ENCODE measurements around the gene HOGA1.

GRCh38 chr10:97547962-97548361 lies 36.2 kb upstream of the HOGA1 start:
- TF ChIP-seq USF2 (CRISPR knock-in tag; IDR thresholded peaks at IDR 0.05), result no peak
- TF ChIP-seq GABPB1 (CRISPR knock-in tag; IDR thresholded peaks at IDR 0.05), result no peak
- TF ChIP-seq, protein P1, sequence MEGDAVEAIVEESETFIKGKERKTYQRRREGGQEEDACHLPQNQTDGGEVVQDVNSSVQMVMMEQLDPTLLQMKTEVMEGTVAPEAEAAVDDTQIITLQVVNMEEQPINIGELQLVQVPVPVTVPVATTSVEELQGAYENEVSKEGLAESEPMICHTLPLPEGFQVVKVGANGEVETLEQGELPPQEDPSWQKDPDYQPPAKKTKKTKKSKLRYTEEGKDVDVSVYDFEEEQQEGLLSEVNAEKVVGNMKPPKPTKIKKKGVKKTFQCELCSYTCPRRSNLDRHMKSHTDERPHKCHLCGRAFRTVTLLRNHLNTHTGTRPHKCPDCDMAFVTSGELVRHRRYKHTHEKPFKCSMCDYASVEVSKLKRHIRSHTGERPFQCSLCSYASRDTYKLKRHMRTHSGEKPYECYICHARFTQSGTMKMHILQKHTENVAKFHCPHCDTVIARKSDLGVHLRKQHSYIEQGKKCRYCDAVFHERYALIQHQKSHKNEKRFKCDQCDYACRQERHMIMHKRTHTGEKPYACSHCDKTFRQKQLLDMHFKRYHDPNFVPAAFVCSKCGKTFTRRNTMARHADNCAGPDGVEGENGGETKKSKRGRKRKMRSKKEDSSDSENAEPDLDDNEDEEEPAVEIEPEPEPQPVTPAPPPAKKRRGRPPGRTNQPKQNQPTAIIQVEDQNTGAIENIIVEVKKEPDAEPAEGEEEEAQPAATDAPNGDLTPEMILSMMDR (IDR thresholded peaks at IDR 0.05), result no peak
- TF ChIP-seq, protein P2, sequence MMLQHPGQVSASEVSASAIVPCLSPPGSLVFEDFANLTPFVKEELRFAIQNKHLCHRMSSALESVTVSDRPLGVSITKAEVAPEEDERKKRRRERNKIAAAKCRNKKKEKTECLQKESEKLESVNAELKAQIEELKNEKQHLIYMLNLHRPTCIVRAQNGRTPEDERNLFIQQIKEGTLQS (CRISPR knock-in tag; conservative IDR thresholded peaks at IDR 0.05), result no peak
- TF ChIP-seq FOXP1 (CRISPR knock-in tag; IDR thresholded peaks at IDR 0.05; ENCODE audit: borderline replicate concordance), result no peak
- TF ChIP-seq EMX1 (CRISPR knock-in tag; IDR thresholded peaks at IDR 0.05), result no peak
- TF ChIP-seq, protein P3, sequence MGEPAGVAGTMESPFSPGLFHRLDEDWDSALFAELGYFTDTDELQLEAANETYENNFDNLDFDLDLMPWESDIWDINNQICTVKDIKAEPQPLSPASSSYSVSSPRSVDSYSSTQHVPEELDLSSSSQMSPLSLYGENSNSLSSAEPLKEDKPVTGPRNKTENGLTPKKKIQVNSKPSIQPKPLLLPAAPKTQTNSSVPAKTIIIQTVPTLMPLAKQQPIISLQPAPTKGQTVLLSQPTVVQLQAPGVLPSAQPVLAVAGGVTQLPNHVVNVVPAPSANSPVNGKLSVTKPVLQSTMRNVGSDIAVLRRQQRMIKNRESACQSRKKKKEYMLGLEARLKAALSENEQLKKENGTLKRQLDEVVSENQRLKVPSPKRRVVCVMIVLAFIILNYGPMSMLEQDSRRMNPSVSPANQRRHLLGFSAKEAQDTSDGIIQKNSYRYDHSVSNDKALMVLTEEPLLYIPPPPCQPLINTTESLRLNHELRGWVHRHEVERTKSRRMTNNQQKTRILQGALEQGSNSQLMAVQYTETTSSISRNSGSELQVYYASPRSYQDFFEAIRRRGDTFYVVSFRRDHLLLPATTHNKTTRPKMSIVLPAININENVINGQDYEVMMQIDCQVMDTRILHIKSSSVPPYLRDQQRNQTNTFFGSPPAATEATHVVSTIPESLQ (CRISPR knock-in tag; IDR thresholded peaks at IDR 0.05), result no peak
- no peak for TF ChIP-seq ATF2 (CRISPR knock-in tag; IDR thresholded peaks at IDR 0.05; ENCODE audit: borderline replicate concordance, low read depth)
- TF ChIP-seq ESRRA (CRISPR knock-in tag; IDR thresholded peaks at IDR 0.05; ENCODE audit: borderline replicate concordance), result no peak
- no peak for TF ChIP-seq NR1H2 (CRISPR knock-in tag; IDR thresholded peaks at IDR 0.05)
